ENCODE measurements around the gene PLEKHA1.

Gene PLEKHA1

DNA sequence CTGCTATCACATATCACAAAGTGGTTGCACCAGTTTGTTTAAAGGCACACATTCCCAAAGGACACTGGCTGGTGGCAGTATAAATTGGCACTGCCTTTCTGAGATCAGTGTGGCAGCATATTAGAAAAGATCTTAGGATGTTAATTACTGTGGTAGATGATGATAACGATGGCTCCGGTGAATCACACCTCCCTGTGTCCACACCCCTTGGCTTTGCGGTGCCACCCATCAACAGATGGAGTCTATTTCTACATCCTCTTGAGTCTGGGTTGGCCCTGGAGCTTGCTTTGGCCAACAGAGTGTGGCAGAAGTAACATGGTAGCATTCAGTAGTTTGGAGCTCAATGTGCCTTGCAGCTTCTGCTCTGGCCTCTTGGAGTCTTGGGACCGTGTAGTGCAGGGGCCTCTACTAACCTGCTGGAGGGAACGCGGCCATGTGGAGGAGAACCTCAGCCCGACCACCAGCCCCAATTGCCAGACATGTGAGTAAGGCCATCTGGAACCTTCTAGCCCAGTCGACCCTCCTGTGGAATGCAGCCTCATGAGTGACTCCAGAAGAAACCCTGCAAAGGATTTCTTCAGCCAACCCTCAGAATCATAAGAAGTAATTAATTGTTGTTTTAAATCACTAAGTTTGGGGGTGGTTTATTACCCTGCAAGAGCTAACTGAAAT is 27.2 kb upstream of the PLEKHA1 start:
- no peak for DNase-seq

DNA sequence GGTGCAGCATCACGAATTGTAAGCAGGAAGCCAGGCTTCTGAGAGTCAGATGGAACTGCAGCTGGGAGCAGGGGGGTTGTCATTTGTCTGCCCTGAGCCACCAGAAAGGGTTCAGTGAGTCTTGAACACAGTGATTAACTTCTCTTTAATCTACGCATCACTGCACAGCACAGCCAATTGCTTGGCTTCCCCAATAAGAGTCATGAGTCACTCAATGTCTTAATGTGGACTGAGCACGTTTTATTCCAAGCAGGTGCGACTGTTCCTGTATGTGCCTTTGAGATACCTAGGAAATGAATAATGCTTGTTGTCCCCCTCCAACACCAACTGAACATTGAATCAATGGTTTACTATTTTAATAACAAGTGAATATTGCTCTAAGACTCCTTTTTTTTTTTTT is 26.0 kb upstream of the PLEKHA1 start:
- no peak for DNase-seq

GRCh38 chr10:122348935-122349361 is 25.6 kb upstream of the PLEKHA1 start:
- DNase-seq, result no peak

GRCh38 chr10:122349758-122350369 is 24.6 kb upstream of the PLEKHA1 start:
- DNase-seq, result no peak

DNA sequence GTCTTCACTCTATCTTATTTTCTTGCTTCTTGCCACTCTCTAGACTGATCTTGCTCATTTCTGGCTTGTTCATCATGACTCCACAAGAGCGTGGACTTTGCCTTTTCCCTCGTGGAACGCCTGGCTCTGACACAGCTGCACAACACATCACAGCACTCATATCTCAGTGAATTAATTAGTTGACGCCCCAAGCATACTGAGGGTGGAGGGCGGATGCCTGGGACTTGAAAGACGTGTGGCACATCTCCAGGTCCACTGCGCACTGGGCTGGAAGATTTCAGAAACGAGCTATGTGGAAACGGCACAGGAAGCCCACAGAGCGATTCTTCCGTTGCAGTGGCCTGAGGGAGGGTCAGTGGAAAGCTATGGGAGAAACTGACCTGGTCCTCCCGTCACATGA is 23.6 kb upstream of the PLEKHA1 start:
- no peak for DNase-seq

GRCh38 chr10:122352817-122353525 is 21.5 kb upstream of the PLEKHA1 start:
- DNase-seq, result no peak

GRCh38 chr10:122354383-122354782 is 20.1 kb upstream of the PLEKHA1 start:
- no peak for DNase-seq

DNA sequence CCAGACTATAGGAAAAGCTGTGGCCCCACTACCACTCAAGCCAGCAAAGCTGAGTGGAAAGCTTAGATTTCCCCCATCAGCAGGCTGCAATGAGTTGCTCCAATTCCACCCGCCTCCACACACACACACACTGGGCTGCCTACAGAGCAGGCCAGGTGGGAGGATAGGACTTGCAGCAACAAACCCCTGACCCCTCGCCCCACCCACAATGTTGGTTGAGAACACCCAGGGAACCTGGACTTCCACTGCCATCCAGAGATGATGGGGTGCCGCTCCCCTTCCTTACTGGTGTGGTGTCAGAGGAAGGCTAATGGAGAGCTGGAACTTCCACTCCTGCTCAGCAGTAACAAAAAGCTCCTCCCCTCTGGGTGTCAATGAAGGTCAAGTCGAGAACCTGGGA is 16.8 kb upstream of the PLEKHA1 start:
- no peak for DNase-seq

DNA sequence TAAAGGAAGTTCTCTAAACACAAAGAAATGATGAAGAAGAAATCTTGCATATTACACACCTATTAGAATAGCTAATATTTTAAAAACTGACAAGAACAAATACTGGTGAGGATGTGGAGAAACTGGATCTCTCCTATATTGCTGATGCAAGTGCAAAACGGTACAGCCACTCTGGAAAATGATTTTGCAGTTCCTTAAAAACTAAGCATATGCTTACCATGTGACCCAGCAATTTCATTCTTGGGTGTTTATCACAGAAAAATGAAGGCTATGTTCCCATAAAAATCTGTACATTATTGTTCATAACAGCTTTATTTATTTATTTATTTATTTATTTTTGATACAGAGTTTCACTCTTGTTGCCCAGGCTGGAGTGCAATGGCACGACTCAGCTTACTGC is 14.9 kb upstream of the PLEKHA1 start:
- no peak for DNase-seq

GRCh38 chr10:122361046-122361445 is 13.5 kb upstream of the PLEKHA1 start:
- no peak for DNase-seq

DNA sequence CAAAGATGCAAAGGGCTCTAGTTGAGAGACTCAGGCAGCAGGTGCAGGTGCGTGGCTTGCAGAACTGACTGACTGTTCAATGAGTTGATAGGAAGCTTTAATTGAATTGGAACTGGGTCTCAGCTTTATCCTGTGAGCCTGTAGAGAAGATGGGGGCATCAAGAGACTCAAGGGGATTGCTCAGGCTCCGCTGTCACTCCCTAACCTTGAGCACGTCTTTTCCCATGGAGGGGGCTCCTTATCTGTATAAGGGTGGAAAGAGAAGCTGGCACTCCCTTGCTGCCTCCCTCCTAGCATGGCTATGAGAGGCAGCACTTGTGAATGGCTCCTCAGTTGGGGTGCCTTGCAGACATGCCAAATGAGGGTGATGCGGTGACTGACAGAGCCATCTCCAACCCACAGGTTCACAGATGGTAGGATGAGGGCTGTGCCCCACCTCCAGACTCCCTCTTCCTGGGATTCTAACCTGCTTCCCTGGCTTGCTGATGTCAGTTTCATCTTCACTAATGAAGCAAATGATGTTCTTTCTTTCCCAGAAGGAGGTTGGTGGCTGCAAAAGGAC is 12.4 kb upstream of the PLEKHA1 start:
- no peak for DNase-seq

GRCh38 chr10:122362621-122363020 is 11.9 kb upstream of the PLEKHA1 start:
- DNase-seq, result no peak

GRCh38 chr10:122363311-122363710 is 11.2 kb upstream of the PLEKHA1 start:
- no peak for DNase-seq

- no peak for DNase-seq
These were observed 10.6 kb upstream of the PLEKHA1 start for GRCh38 chr10:122363722-122364463.

GRCh38 chr10:122368502-122369254 is 5.8 kb upstream of the PLEKHA1 start:
- DNase-seq, result no peak

GRCh38 chr10:122373108-122373507 is 1.4 kb upstream of the PLEKHA1 start:
- no peak for DNase-seq

- DNase-seq, result peak; percentile 22
These were observed 787 bp upstream of the PLEKHA1 start for GRCh38 chr10:122373721-122374120.

DNA sequence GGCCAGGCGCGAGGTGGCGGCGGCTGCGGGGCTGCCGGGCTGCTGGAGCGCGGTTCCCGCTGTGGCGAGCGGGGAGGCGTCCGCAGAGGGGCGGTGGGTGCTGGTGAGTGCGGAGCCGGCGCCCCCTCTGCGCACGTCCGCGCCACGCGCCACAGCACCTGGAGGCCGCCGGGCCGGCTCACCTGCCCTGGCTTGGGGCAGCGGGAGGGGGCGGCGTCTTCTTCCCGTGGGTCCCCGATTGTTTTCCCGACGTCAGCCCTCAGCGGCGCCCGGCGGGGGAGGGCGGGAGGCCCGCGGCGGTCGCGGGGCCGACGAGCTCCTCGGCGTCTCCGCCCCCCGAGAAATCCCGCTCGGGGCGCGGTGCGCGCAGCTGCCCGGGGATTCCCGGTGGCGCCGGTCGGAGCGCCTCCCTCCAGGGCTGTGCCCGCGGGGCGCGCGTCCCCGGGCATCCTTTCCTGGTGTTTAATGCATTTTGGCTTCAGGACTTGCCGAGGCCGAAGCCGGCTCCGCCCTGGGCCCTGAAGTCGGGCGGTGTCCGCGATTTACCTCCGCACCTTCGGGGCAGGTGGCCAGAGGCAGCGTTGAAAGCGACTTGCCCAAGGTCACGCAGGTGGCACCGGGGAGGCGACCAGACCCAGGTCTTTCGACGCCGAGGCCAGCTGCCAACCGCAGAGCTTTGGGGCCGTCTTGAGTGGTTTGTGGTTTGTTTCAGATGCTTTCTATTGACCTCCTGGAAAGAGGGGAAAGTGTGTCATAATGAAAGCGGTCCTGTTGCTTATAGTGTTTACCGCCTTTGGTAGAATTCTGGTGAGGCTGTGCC is 561 bp downstream of the PLEKHA1 start:
- DNase-seq, result peak; percentile 46

GRCh38 chr10:122375679-122376160 is 1.2 kb downstream of the PLEKHA1 start:
- DNase-seq, result no peak

DNA sequence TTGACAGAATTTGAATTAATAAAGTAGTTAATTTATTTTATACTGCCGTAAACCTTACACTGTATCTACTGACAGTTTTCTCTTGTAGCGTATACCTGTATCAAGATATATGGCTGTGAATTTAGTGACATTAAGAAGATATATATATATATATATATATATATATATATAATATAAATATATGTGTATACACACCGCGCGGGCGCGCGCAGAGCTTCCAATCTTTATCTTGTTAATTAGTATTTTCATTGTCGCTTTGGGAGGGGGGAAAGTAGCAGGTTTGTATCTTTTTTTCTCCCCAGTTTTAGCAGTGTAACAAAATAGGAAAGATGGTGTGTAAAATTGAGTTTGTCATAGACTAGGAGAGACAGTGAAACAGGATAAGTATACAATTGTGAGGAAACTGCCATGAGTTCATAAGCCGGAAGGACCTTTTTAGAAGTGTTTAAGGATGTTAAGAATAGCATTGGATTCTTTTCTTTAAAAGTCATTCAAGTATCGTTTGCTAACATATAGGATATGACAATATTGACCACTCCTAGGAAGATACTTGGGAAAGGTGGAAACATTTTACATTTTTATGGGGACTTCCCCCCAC is 2.0 kb downstream of the PLEKHA1 start:
- DNase-seq, result no peak

- DNase-seq, result no peak
These were observed 4.5 kb downstream of the PLEKHA1 start for GRCh38 chr10:122379041-122379440.
